H9 (cell line): Measurements from ENCODE around the gene LYRM9. TPM values are rescaled to one million over a fixed set of nuclear protein-coding genes. Genes with fewer than 3 reads are reported as not detected.
A peak's percentile ranks its signal among the peaks of the same experiment; 100 is the strongest.

Experiments used
- DNase-seq: peaks from one replicate; pipeline ENCODE4 v3.0.0-alpha.2; 2017
- H2AFZ ChIP-seq: one replicate; pipeline ENCODE4 v1.6.1; 2013; ENCODE audit warnings: mild to moderate bottlenecking, low read length, control low read depth, moderate library complexity
- H2AK5ac ChIP-seq: 2 replicates; pipeline ENCODE4 v1.6.1; 2013; ENCODE audit warnings: low read length, control low read depth, mixed read lengths; ENCODE audit not compliant: insufficient read length
- H2BK120ac ChIP-seq: one replicate; pipeline ENCODE4 v1.6.1; 2013; ENCODE audit warnings: low read depth, mild to moderate bottlenecking, low read length, control low read depth, inconsistent platforms; ENCODE audit not compliant: poor library complexity, severe bottlenecking
- H2BK12ac ChIP-seq: 2 replicates; pipeline ENCODE4 v1.6.1; 2013; ENCODE audit warnings: low read length, control low read depth, mixed read lengths, low read depth; ENCODE audit not compliant: insufficient read length
- H2BK15ac ChIP-seq: 2 replicates; pipeline ENCODE4 v1.6.1; 2013; ENCODE audit warnings: low read depth, low read length, control low read depth
- H2BK20ac ChIP-seq: one replicate; pipeline ENCODE4 v1.6.1; 2013; ENCODE audit warnings: low read depth, mild to moderate bottlenecking, low read length, control low read depth, inconsistent platforms; ENCODE audit not compliant: poor library complexity, severe bottlenecking
- H2BK5ac ChIP-seq: 2 replicates; pipeline ENCODE4 v1.6.1; 2013; ENCODE audit warnings: low read length, control low read depth, mixed read lengths; ENCODE audit not compliant: insufficient read length
- H3K14ac ChIP-seq: 2 replicates; pipeline ENCODE4 v1.6.1; 2013; ENCODE audit warnings: low read length, control low read depth; ENCODE audit not compliant: insufficient read depth
- H3K18ac ChIP-seq: 2 replicates; pipeline ENCODE4 v1.6.1; 2013; ENCODE audit warnings: low read depth, mild to moderate bottlenecking, mixed read lengths, low read length, control low read depth; ENCODE audit not compliant: insufficient read length
- H3K23ac ChIP-seq: 2 replicates; pipeline ENCODE4 v1.6.1; 2013; ENCODE audit warnings: low read length, control low read depth, mixed read lengths, low read depth; ENCODE audit not compliant: insufficient read length
- H3K23me2 ChIP-seq: 2 replicates; pipeline ENCODE4 v1.6.1; 2013; ENCODE audit warnings: low read depth, mild to moderate bottlenecking, mixed read lengths, low read length, control low read depth; ENCODE audit not compliant: insufficient read length, poor library complexity, severe bottlenecking
- H3K27ac ChIP-seq: 2 replicates; pipeline ENCODE4 v1.5.1; 2013; ENCODE audit warnings: low read length, control low read depth, mixed read lengths, low read depth; ENCODE audit not compliant: insufficient read length
- H3K27me3 ChIP-seq: 2 replicates; pipeline ENCODE4 v1.6.1; 2013; ENCODE audit warnings: low read length, control low read depth, inconsistent platforms; ENCODE audit not compliant: insufficient read depth
- H3K4ac ChIP-seq: 2 replicates; pipeline ENCODE4 v1.6.1; 2013; ENCODE audit warnings: low read depth, mild to moderate bottlenecking, control low read depth, inconsistent platforms, low read length, moderate library complexity
- H3K4me1 ChIP-seq: 2 replicates; pipeline ENCODE4 v1.6.1; 2013; ENCODE audit warnings: low read length, control low read depth, inconsistent platforms; ENCODE audit not compliant: insufficient read depth
- H3K4me2 ChIP-seq: 2 replicates; pipeline ENCODE4 v1.6.1; 2013; ENCODE audit warnings: low read length, control low read depth, mixed read lengths; ENCODE audit not compliant: insufficient read length, insufficient read depth
- H3K56ac ChIP-seq: 2 replicates; pipeline ENCODE4 v1.6.1; 2013; ENCODE audit warnings: low read depth, mild to moderate bottlenecking, mixed read lengths, low read length, control low read depth; ENCODE audit not compliant: insufficient read length
- H3K79me1 ChIP-seq: 2 replicates; pipeline ENCODE4 v1.6.1; 2013; ENCODE audit warnings: low read depth, mild to moderate bottlenecking, moderate library complexity, low read length, control low read depth, inconsistent platforms; ENCODE audit not compliant: insufficient read depth, poor library complexity, severe bottlenecking
- H3K79me2 ChIP-seq: 2 replicates; pipeline ENCODE4 v1.6.1; 2013; ENCODE audit warnings: low read length, control low read depth, inconsistent platforms; ENCODE audit not compliant: insufficient read depth
- H3K9ac ChIP-seq: 2 replicates; pipeline ENCODE4 v1.6.1; 2013; ENCODE audit warnings: low read length, control low read depth, mixed read lengths; ENCODE audit not compliant: insufficient read length; ENCODE audit errors: extremely low read depth
- H3K9me3 ChIP-seq: one replicate; pipeline ENCODE4 v1.6.1; 2013; ENCODE audit warnings: low read depth, low read length, inconsistent platforms; ENCODE audit not compliant: control insufficient read depth
- H3T11ph ChIP-seq: one replicate; pipeline ENCODE4 v1.6.1; 2013; ENCODE audit warnings: mild to moderate bottlenecking, low read length, control low read depth, inconsistent platforms
- H4K20me1 ChIP-seq: one replicate; pipeline ENCODE4 v1.6.1; 2013; ENCODE audit not compliant: control insufficient read depth, insufficient read length, insufficient read depth
- H4K5ac ChIP-seq: 2 replicates; pipeline ENCODE4 v1.6.1; 2013; ENCODE audit warnings: low read depth, mild to moderate bottlenecking, mixed read lengths, low read length, control low read depth; ENCODE audit not compliant: insufficient read length
- H4K8ac ChIP-seq: replicated peaks from 2 replicates; pipeline ENCODE4 v1.6.1; 2013; ENCODE audit warnings: low read length, control low read depth, mixed read lengths, low read depth; ENCODE audit not compliant: insufficient read length
- H4K91ac ChIP-seq: 2 replicates; pipeline ENCODE4 v1.6.1; 2013; ENCODE audit warnings: low read depth, mild to moderate bottlenecking, moderate library complexity, mixed read lengths, low read length, control low read depth; ENCODE audit not compliant: insufficient read length
- H3K27ac Mint-ChIP-seq, 3 experiments: 2 replicates in 2 of 3; 3 replicates in 1 of 3; pipeline ENCODE4 v1.8.0; 2020 to 2021; ENCODE audit warnings: mixed read lengths in 3 of 3, mild to moderate bottlenecking in 1 of 3, moderate library complexity in 1 of 3
- H3K27me3 Mint-ChIP-seq: 2 replicates; pipeline ENCODE4 v1.8.0; 2021; ENCODE audit warnings: low read depth, mild to moderate bottlenecking, moderate library complexity, mixed read lengths
- H3K36me3 Mint-ChIP-seq, 3 experiments: 2 replicates in 2 of 3; 3 replicates in 1 of 3; pipeline ENCODE4 v1.8.0; 2020 to 2021; ENCODE audit warnings: low read depth in 3 of 3, mixed read lengths in 3 of 3; ENCODE audit not compliant: insufficient read depth in 1 of 3
- H3K4me1 Mint-ChIP-seq, 2 experiments: 2 replicates each; pipeline ENCODE4 v1.8.0; 2020; ENCODE audit warnings: mixed read lengths in 2 of 2
- H3K4me3 Mint-ChIP-seq, 2 experiments: 2 replicates in 1 of 2; 3 replicates in 1 of 2; pipeline ENCODE4 v1.8.0; 2020 to 2021; ENCODE audit warnings: mild to moderate bottlenecking in 2 of 2, mixed read lengths in 2 of 2, moderate library complexity in 1 of 2
- H3K9me3 Mint-ChIP-seq, 2 experiments: 2 replicates in 1 of 2; 3 replicates in 1 of 2; pipeline ENCODE4 v1.8.0; 2020; ENCODE audit warnings: mild to moderate bottlenecking in 2 of 2, mixed read lengths in 2 of 2, moderate library complexity in 1 of 2
- WGBS: extraction: QIAGEN DNeasy Blood & Tissue Kit; methylation state at CpG from one replicate; pipeline ENCODE4 v1.1.7; 2013; ENCODE audit warnings: missing lambda C conversion rate, low lambda C conversion rate, mixed read lengths; ENCODE audit not compliant: insufficient read length; ENCODE audit errors: extremely low coverage; 5-methylcytosine and 5-hydroxymethylcytosine counted together
- total RNA-seq: library from RNA; stranded (reverse); gene quantifications from 2 replicates; pipeline ENCODE4 v1.2.1, GENCODE V29; 2021
- TF ChIP-seq, protein P1 (sequence below): fragments of 200-600 bp; sonication (generic); conservative IDR thresholded peaks from 3 replicates; pipeline ENCODE4 v1.8.0; 2021; ENCODE audit warnings: antibody characterized with exemption, mild to moderate bottlenecking

Gene LYRM9
- total RNA-seq, 1 experiment from 2014 or later: 2.2 TPM

DNA sequence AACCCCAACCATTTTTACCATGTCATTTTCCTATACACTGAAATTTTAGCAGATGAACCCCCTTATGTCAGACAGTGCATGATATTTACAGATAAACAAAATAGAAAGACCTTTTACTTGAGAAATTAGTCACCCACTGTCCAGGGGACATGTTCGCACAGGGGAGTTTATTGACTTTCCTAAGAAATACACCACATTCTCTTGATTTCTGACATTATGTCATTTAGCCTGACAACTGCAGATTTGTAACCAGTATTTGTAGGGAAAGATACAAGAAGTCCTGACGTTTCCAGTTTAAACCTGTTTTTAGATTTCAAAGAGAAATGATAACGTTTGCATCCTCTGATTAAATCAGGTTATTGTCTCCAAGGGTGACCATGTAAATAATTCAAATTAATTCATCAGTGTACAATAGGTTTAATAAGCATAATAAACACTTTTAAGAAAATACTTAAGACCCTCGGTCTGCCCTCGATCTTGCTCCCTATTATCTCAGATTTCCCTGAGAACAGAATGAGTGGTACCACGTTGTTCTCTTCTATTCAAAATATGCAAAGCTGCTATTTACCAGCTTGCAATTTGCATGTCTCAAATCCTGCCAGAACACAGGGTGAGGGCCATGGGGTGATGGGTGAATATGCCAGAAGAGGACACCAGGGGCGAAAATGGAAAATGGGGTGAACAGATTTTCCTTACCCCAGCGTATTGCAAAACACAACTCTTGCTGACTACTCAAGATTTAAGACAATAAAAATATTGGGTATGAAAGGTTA lies 2.1 kb upstream of the LYRM9 start:
- Histone ChIP-seq H3K9me3 (no peaks in the 10 kb centered on the region), H3K79me1 (no peaks in the 10 kb centered on the region), H4K91ac (no peak overlapping the region), H2BK12ac (no peak overlapping the region), H3K4me1 (peaks cover 9% of the 10 kb centered on the region), H3K79me2 (no peaks in the 10 kb centered on the region), H4K20me1 (no peaks in the 10 kb centered on the region), H4K8ac (no peak overlapping the region), H2AK5ac (no peak overlapping the region), H3K4me2 (peak overlapping the region; percentile 54), H4K5ac (no peak overlapping the region), H2BK120ac (no peak overlapping the region), H2AFZ (no peak overlapping the region), H3K27me3 (no peaks in the 10 kb centered on the region), H2BK5ac (no peak overlapping the region), H2BK15ac (no peak overlapping the region), H3K27ac (no peak overlapping the region), H3K23me2 (no peaks in the 10 kb centered on the region), H3K23ac (no peak overlapping the region), H3K18ac (no peak overlapping the region), H3K4ac (no peak overlapping the region), H2BK20ac (no peak overlapping the region), H3K9ac (no peak overlapping the region), H3K56ac (no peak overlapping the region), H3K14ac (no peak overlapping the region), H3T11ph (no peak overlapping the region)
- H3K27ac Mint-ChIP-seq: peak overlapping the region in 2 of 3 experiments; percentile 68 to 70; a peak in 4 of 7 replicates
- peaks cover 21% of the 10 kb centered on the region for H3K27me3 Mint-ChIP-seq
- peak overlapping the region; percentile 3 to 53; a peak in 2 of 5 replicates for H3K4me3 Mint-ChIP-seq
- H3K4me1 Mint-ChIP-seq: peaks cover 66 to 72% of the 10 kb centered on the region in 2 experiments
- TF ChIP-seq, protein P1, sequence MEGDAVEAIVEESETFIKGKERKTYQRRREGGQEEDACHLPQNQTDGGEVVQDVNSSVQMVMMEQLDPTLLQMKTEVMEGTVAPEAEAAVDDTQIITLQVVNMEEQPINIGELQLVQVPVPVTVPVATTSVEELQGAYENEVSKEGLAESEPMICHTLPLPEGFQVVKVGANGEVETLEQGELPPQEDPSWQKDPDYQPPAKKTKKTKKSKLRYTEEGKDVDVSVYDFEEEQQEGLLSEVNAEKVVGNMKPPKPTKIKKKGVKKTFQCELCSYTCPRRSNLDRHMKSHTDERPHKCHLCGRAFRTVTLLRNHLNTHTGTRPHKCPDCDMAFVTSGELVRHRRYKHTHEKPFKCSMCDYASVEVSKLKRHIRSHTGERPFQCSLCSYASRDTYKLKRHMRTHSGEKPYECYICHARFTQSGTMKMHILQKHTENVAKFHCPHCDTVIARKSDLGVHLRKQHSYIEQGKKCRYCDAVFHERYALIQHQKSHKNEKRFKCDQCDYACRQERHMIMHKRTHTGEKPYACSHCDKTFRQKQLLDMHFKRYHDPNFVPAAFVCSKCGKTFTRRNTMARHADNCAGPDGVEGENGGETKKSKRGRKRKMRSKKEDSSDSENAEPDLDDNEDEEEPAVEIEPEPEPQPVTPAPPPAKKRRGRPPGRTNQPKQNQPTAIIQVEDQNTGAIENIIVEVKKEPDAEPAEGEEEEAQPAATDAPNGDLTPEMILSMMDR: no peak; the same call in 2 of the 3 replicates
- no peaks in the 10 kb centered on the region for H3K36me3 Mint-ChIP-seq
- WGBS: no CpG with 5 or more reads among the region's 8 CpGs
- H3K9me3 Mint-ChIP-seq: no peaks in the 10 kb centered on the region; a peak in 1 of 5 replicates
- no peak for DNase-seq
